Astrocyte (in vitro differentiated cells and primary cell): Measurements from ENCODE around the gene NAALADL1. TPM values are rescaled to one million over a fixed set of nuclear protein-coding genes. Genes with fewer than 3 reads are reported as not detected.

Experiments used
- DNase-seq: peaks from one replicate; pipeline ENCODE4 v3.0.0-alpha.2; 2010; ENCODE audit warnings: low read depth
- FAIRE-seq: peaks from 2 replicates; lab custom pipeline; 2011; peaks lifted over from hg19 to GRCh38; lab: Jason Lieb, UNC
- H2AFZ ChIP-seq: 2 replicates; pipeline ENCODE4 v1.6.0; 2012; ENCODE audit warnings: low read depth, low read length, inconsistent platforms
- H3K27ac ChIP-seq: 2 replicates; pipeline ENCODE4 v1.5.1; 2011; ENCODE audit warnings: low read depth, low read length, inconsistent platforms
- H3K27me3 ChIP-seq: 2 replicates; pipeline ENCODE4 v1.6.0; 2011; ENCODE audit warnings: low read length, inconsistent platforms; ENCODE audit not compliant: insufficient read depth
- H3K36me3 ChIP-seq: 2 replicates; pipeline ENCODE4 v1.5.1; 2011; ENCODE audit warnings: low read length, inconsistent platforms; ENCODE audit not compliant: insufficient read depth
- H3K4me1 ChIP-seq: 2 replicates; pipeline ENCODE4 v1.5.1; 2011; ENCODE audit warnings: low read length, inconsistent platforms; ENCODE audit not compliant: insufficient read depth
- H3K4me2 ChIP-seq: 2 replicates; pipeline ENCODE4 v1.6.0; 2012; ENCODE audit warnings: low read length, inconsistent platforms
- H3K4me3 ChIP-seq: 2 replicates; pipeline ENCODE4 v1.5.1; 2011; ENCODE audit warnings: low read depth, mild to moderate bottlenecking, low read length, inconsistent platforms; ENCODE audit not compliant: insufficient read depth
- H3K79me2 ChIP-seq: 2 replicates; pipeline ENCODE4 v1.6.0; 2012; ENCODE audit warnings: mild to moderate bottlenecking, low read length, inconsistent platforms; ENCODE audit not compliant: insufficient read depth
- H3K9ac ChIP-seq: 2 replicates; pipeline ENCODE4 v1.6.0; 2012; ENCODE audit warnings: mild to moderate bottlenecking, low read length, inconsistent platforms
- H3K9me3 ChIP-seq: 2 replicates; pipeline ENCODE4 v1.5.1; 2012; ENCODE audit warnings: low read depth, mild to moderate bottlenecking, low read length, inconsistent platforms; ENCODE audit not compliant: insufficient read depth
- H4K20me1 ChIP-seq: 2 replicates; pipeline ENCODE4 v1.6.0; 2012; ENCODE audit warnings: low read length, inconsistent platforms; ENCODE audit not compliant: insufficient read depth
- H3K27ac Mint-ChIP-seq: one replicate; pipeline ENCODE4 v1.8.0; 2021; ENCODE audit warnings: mild to moderate bottlenecking, mixed read lengths; ENCODE audit not compliant: unreplicated experiment
- H3K27me3 Mint-ChIP-seq: one replicate; pipeline ENCODE4 v1.8.0; 2021; ENCODE audit warnings: low read depth, mixed read lengths; ENCODE audit not compliant: unreplicated experiment
- H3K36me3 Mint-ChIP-seq: one replicate; pipeline ENCODE4 v1.8.0; 2021; ENCODE audit warnings: low read depth, mixed read lengths; ENCODE audit not compliant: unreplicated experiment
- H3K4me1 Mint-ChIP-seq: one replicate; pipeline ENCODE4 v1.8.0; 2021; ENCODE audit warnings: low read depth, mixed read lengths; ENCODE audit not compliant: unreplicated experiment
- H3K4me3 Mint-ChIP-seq: one replicate; pipeline ENCODE4 v1.8.0; 2021; ENCODE audit warnings: mild to moderate bottlenecking, moderate library complexity, mixed read lengths; ENCODE audit not compliant: unreplicated experiment
- H3K9me3 Mint-ChIP-seq: one replicate; pipeline ENCODE4 v1.8.0; 2021; ENCODE audit warnings: mild to moderate bottlenecking, mixed read lengths; ENCODE audit not compliant: unreplicated experiment
- EZH2 ChIP-seq: IDR thresholded peaks from 2 replicates; pipeline ENCODE4 v1.6.1; 2012; ENCODE audit warnings: mild to moderate bottlenecking, low read length, inconsistent platforms; ENCODE audit not compliant: insufficient read depth
- total RNA-seq: library from RNA; stranded (reverse); gene quantifications from 2 replicates; pipeline ENCODE4 v1.2.1, GENCODE V29; 2021
- TF ChIP-seq, protein P1 (sequence below): IDR thresholded peaks from 2 replicates; pipeline ENCODE4 v1.5.1; 2011; ENCODE audit warnings: low read depth, mild to moderate bottlenecking, inconsistent platforms, low read length, moderate library complexity; ENCODE audit not compliant: insufficient read depth

NAALADL1 gene
- total RNA-seq, 1 donor from 2014 or later: not detected

DNA sequence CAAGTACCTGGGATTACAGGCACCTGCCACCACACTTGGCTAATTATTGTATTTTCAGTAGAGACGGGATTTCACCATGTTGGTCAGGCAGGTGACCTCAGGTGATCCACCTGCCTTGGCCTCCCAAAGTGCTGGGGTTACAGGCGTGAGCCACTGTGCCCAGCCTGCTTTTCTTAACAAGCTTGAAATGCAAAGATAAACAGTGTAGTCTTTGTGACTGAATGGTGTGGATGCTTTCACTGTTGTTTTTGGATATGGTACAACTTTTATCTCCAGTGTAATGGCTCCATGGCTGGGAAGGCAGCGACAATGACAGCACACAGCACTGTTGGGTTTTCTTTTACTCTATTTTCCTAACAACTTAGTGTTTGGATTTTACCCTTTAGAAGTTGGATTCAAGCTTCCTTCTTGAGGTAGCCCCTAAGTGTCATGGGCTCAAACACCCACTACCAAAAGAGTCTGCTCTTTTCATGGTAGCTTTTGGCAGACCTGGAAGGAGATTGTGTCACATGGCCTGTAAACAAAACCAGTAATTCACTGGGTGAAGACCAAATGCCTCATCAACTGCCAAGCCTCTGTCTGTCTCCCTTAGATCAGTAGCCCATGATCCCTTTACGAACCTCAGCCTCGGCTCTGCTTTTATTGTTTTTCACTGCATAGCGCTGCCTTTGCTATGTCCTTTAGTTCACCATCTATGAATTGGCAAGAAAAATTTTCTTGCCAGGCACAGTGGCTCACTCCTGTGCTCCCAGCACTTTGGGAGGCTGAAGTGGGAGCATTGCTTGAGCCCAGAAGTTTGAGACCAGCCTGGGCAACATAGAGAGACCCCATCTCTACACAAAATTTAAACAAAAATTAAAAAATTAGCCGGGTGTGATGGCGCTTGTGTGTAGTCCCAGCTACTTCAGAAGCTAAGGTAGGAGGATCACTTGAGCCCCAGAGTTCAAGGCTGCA lies 44.1 kb upstream of the NAALADL1 start:
- Histone ChIP-seq H3K79me2 (peaks cover 47% of the 10 kb centered on the region), H3K9ac (no peak overlapping the region), H3K4me3 (no peak overlapping the region), H3K4me2 (peak overlapping the region; percentile 42), H3K4me1 (peaks cover 15% of the 10 kb centered on the region), H3K36me3 (no peaks in the 10 kb centered on the region), H3K27ac (no peak overlapping the region), H3K27me3 (no peaks in the 10 kb centered on the region), H3K9me3 (no peaks in the 10 kb centered on the region), H4K20me1 (peaks cover 61% of the 10 kb centered on the region), H2AFZ (no peak overlapping the region)
- no peak for TF ChIP-seq EZH2
- TF ChIP-seq, protein P1, sequence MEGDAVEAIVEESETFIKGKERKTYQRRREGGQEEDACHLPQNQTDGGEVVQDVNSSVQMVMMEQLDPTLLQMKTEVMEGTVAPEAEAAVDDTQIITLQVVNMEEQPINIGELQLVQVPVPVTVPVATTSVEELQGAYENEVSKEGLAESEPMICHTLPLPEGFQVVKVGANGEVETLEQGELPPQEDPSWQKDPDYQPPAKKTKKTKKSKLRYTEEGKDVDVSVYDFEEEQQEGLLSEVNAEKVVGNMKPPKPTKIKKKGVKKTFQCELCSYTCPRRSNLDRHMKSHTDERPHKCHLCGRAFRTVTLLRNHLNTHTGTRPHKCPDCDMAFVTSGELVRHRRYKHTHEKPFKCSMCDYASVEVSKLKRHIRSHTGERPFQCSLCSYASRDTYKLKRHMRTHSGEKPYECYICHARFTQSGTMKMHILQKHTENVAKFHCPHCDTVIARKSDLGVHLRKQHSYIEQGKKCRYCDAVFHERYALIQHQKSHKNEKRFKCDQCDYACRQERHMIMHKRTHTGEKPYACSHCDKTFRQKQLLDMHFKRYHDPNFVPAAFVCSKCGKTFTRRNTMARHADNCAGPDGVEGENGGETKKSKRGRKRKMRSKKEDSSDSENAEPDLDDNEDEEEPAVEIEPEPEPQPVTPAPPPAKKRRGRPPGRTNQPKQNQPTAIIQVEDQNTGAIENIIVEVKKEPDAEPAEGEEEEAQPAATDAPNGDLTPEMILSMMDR: no peak
- peaks cover 13% of the 10 kb centered on the region for H3K4me1 Mint-ChIP-seq
- H3K4me3 Mint-ChIP-seq: no peak overlapping the region
- H3K27me3 Mint-ChIP-seq: no peaks in the 10 kb centered on the region
- DNase-seq: no peak
- no peak overlapping the region for H3K27ac Mint-ChIP-seq
- H3K9me3 Mint-ChIP-seq: no peaks in the 10 kb centered on the region
- H3K36me3 Mint-ChIP-seq: peaks cover 4% of the 10 kb centered on the region
- FAIRE-seq: no peak

DNA sequence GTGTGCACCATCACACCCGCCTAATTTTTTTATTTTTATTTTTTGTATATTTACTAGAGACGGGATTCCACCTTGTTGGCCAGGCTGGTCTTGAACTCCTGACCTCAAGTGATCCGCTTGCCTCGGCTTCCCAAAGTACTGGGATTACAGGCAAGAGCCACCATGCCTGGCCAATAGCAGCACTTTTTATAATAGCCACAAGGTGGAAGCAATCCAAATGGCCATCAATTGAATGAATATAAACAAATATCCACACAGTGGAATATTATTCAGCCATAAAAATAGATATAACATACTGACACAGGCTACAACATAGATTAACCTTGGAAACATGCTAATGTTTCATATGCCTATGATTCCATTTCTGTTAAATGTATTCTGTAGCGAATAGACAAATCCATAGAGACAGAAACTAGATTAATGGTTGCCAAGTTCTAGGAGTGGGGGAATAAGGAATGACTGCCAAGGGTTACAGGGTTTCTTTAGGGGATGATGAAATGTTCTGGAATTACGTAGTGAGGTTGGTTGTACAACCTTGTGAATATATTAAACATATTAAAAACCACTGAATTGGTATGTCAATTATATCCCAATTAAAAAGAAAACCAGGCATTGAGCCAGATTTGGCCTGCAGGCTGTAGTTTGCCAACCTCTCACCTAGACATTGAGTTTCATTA lies 42.5 kb upstream of the NAALADL1 start:
- Histone ChIP-seq H4K20me1 (peaks cover 55% of the 10 kb centered on the region), H3K9me3 (no peaks in the 10 kb centered on the region), H2AFZ (no peak overlapping the region), H3K9ac (no peak overlapping the region), H3K4me1 (peaks cover 16% of the 10 kb centered on the region), H3K27me3 (no peaks in the 10 kb centered on the region), H3K4me3 (no peak overlapping the region), H3K36me3 (no peaks in the 10 kb centered on the region), H3K4me2 (no peak overlapping the region), H3K27ac (no peak overlapping the region), H3K79me2 (peaks cover 48% of the 10 kb centered on the region)
- H3K27me3 Mint-ChIP-seq: no peaks in the 10 kb centered on the region
- TF ChIP-seq, protein P1: no peak
- TF ChIP-seq EZH2: no peak
- no peaks in the 10 kb centered on the region for H3K9me3 Mint-ChIP-seq
- DNase-seq (no peak), FAIRE-seq (no peak)
- H3K4me3 Mint-ChIP-seq: no peak overlapping the region
- H3K27ac Mint-ChIP-seq: no peak overlapping the region
- H3K36me3 Mint-ChIP-seq: no peaks in the 10 kb centered on the region
- H3K4me1 Mint-ChIP-seq: peaks cover 13% of the 10 kb centered on the region
